Measurements from ENCODE around the gene GP1BB.
"Not testable (repeated sequence)": the region's sequence is repeated elsewhere in the genome, so short reads cannot be mapped to it uniquely, and the experiment has no call there.

The GP1BB gene

GRCh38 chr22:19724927-19725661 is 1.8 kb downstream of the GP1BB start:
- DNase-seq (ENCODE audit: insufficient read length, low spot score) (no peak), FAIRE-seq (no peak)

DNA sequence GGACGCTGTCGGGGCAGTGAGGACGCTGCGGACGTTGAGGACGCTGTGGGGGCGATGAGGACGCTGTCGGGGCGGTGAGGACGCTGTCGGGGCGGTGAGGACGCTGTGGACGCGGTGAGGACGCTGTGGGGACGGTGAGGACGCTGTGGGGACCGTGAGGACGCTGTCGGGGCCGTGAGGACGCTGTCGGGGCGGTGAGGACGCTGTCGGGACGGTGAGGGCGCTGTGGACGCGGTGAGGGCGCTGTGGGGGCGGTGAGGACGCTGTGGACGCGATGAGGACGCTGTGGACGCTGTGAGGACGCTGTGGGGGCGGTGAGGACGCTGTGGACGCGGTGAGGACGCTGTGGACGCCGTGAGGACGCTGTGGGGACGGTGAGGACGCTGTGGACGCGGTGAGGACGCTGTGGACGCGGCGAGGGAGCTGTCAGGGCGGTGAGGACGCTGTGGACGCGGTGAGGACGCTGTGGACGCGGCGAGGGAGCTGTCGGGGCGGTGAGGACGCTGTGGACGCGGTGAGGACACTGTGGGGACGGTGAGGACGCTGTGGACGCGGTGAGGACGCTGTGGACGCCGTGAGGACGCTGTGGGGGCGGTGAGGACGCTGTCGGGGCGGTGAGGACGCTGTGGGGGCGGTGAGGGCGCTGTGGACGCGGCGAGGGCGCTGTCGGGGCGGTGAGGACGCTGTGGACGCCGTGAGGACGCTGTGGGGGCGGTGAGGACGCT is 2.9 kb downstream of the GP1BB start:
- peak; percentile 59 for FAIRE-seq
- not testable (repeated sequence) for DNase-seq (ENCODE audit: insufficient read length, low spot score)

- DNase-seq (ENCODE audit: insufficient read length, low spot score) (no peak), FAIRE-seq (no peak)
Measured at GRCh38 chr22:19727310-19728150, 4.2 kb downstream of the GP1BB start.

- DNase-seq (ENCODE audit: insufficient read length, low spot score) (no peak), FAIRE-seq (no peak)
Measured at GRCh38 chr22:19728271-19728670, 4.9 kb downstream of the GP1BB start.

DNA sequence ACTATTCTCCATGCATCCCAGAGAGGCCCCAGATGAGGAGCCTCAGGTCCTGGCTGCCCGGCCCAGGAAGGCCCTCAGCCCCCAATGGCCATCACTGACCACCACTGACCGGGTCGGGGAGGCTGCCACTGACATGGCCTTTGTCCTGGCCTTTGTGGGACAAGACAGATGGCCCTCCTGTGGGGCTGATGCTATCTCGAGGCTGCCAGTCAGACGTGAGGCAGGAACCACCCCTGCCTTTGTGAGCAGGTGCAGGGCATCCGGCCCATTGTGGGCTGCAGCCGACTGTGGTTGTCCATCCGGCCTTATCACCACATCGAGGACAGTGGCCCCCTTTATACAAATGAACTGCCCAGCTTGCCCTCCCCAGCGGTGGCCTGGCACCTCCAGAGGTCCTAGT is 5.5 kb downstream of the GP1BB start:
- no peak for FAIRE-seq

DNA sequence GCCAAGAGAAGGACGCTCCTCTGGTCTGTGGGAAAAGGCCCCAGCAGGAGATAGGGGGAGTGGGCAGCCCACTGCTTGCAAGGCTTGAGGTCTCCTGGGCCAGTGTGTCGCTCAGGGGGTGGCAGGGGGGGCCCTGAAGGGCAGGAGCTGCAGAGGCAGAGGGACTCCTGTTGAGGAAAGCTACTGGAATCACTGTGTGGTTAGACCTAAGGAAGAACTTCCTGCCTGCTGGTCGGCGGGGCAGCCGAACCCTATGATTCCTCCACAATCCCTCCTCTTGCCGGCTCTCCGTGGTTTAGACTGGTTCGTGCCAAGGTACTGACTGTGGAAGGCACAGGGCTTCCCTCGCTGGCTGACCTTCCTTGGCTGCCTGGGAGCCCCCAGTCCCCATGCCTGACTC is 6.2 kb downstream of the GP1BB start:
- FAIRE-seq (no peak), DNase-seq (ENCODE audit: insufficient read length, low spot score) (no peak)

More for the DNA sequence above, 5.5 kb downstream of the GP1BB start:
- DNase-seq (ENCODE audit: insufficient read length, low spot score): no peak

- no peak for FAIRE-seq
- no peak for DNase-seq (ENCODE audit: insufficient read length, low spot score)
Measured at GRCh38 chr22:19730198-19730597, 6.9 kb downstream of the GP1BB start.

GRCh38 chr22:19730655-19731360 is 7.5 kb downstream of the GP1BB start:
- FAIRE-seq (peak; percentile 95), DNase-seq (ENCODE audit: insufficient read length, low spot score) (peak; percentile 86)

DNA sequence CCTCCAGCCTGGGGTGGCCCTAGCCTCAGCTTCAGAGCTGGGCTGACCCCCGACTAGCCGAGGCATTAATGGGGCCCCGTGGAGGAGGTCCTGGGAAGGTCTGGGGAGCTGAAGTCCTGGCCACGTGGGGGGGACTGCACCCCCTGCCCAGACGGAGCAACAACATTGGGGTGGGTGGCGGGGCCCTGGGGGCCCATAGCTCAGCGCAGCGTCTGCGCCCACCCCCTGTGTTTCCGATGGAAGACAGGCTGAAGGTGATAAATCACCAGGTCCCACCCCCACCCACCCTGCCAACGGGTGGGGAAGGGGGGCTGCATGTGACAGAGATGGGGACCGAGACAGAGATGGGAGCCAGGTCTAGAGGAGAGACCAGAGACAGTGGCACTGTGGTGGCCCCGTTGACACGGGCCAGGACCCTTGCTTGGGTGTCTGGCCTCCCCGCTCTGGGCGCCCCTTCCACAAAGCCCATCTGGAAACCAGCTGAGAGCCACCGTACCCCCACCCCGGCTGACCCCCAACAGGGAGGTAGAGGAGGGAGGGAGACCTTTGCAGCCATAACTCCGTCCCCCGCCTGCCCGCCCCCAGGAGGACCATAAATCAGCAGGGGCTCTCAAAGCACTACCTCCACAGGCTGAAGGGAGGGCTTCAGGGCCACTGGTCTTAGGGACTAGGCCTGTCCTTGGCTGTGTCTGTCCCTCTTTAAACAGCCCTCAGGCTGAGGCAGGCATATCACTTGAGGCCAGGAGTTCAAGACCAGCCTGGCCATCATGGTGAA is 8.2 kb downstream of the GP1BB start:
- DNase-seq (ENCODE audit: insufficient read length, low spot score) (no peak), FAIRE-seq (no peak)

DNA sequence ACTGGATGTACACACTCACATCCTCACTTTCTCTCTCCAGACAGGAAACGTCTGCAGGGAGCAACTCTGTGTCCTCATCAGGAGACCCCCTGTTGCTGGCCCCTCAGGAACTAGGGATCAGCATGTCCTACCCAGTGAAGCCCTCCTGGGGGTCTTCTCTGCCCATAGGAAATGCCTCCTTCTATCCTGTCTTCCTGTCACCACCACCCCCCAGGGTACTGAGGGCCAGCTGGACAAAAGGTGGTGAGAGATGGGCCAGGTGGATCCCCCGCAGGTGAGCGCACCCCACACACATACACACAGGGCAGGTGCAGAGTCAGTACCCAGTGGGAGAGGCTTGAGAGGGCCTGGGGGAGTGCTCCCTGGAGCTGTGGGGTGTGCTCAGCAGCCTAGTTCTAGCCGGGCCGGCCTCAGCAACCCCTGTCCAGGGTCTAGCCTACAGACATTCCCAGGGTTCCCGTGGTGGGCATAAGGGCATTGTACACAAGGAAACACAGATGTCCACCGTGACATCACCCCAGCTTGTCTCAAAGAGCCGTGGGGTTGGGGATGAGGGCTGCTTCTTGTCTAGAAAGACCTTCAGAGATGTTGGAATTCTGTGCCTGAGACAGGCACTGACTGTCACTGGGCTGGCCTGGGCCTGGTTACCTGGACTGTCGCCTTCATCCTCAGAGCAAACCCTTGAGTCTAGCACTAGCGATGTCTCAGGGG is 9.2 kb downstream of the GP1BB start:
- DNase-seq (ENCODE audit: insufficient read length, low spot score) (no peak), FAIRE-seq (no peak)

DNA sequence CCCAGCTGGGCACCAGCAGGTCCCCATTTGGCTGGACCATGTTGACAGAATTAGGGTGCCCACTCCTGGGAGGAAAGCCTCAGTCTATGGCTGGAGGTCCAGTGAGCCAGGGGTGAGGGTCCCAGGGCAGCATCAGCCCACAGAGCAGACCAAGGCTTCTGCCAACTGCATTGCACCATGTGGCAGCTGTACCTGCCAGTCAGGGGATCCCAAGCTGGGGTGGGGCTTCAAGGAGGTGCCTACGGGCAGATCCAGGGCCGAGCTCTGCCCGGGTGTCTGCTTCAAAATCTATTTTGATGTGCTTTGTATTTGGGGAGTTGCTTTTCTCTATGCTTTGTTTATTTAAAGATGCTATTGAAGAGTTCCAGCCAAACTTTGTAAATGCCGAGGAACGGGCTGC is 10.4 kb downstream of the GP1BB start:
- no peak for DNase-seq (ENCODE audit: insufficient read length, low spot score)
- FAIRE-seq: no peak

GRCh38 chr22:19734163-19734562 is 10.8 kb downstream of the GP1BB start:
- FAIRE-seq: no peak
- no peak for DNase-seq (ENCODE audit: insufficient read length, low spot score)

DNA sequence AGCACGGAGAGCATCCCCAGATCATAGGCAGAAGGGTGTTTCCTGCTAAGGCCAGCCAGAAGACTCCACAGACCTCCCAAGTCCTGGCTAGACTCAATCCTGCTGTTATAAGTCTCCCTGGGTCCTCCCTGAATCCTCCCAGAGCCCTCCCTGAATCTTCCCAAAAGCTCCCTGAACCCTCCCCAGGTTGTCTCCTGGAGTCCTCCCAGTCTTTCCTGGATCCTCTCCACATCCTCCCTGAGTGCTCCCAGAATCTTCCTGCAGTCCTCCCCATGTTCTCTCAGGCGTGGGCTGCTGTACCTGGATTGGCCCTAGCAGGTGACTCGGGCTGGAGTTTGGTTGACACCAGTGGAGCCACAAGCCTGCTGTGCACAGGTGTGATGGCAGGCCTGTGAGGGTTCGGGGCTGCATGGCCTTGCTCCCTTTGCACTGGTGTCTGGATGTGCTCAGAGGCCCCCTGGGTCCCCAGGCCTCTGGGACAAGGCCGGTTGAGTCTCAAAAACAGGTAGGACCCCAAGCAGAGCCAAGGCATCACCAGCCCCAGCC is 11.6 kb downstream of the GP1BB start:
- DNase-seq (ENCODE audit: insufficient read length, low spot score) (no peak), FAIRE-seq (no peak)

GRCh38 chr22:19735665-19736510 is 12.5 kb downstream of the GP1BB start:
- FAIRE-seq (no peak), DNase-seq (ENCODE audit: insufficient read length, low spot score) (no peak)

DNA sequence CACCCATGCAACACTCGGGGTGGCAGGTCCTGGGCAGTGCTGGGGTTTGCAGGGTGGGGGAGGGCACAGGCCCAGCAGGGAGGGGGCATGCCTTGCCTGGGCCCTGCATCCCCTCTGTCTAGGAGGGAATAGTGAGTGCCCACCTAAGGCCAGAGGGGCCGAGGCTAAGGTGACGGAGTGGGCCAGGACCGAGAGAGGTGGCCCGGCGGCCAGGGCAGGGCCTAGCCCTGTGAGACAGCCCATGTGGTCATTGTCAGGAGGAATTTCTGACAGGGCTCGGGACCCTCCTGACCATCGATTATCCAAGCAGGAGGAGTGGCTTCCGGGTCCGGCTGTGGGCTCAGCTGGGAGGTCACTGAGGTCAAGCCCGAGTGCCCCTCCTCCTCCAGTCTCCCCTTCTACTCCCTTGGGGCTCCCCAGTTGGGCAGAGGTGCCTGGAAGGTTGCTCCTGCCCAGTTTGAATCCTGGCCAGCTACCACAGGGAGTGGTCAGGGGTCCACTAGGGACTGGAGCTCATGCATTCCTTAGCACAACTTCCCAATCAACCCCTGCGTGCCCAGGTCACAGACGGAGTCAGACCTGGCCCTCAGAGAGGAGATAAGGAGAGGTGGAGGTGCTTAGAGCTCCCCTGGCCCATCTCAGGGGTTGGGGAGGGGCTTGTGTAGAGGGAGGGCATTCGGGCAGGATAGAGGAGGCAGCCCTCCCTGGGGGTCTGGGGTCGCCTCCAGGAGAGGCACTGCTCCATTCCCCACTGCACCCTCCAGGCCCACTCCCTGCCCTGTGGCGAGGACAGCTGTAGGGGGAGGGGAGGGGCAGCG is 14.7 kb downstream of the GP1BB start:
- no peak for FAIRE-seq

GRCh38 chr22:19738664-19739447 is 15.5 kb downstream of the GP1BB start:
- no peak for FAIRE-seq
- DNase-seq (ENCODE audit: insufficient read length, low spot score): no peak

More for the DNA sequence above, 14.7 kb downstream of the GP1BB start:
- no peak for DNase-seq (ENCODE audit: insufficient read length, low spot score)
